AG09309 (cell line): ENCODE results near the gene DLG2.

Experiments
- DNase-seq: peaks from one replicate; pipeline ENCODE4 v3.0.0-alpha.2; 2010; ENCODE audit warnings: low read depth
- H3K4me3 ChIP-seq: 2 replicates; pipeline ENCODE4 v1.5.1; 2011; ENCODE audit warnings: mild to moderate bottlenecking, low read depth, low read length, moderate library complexity; ENCODE audit not compliant: control insufficient read depth
- TF ChIP-seq, protein P1 (sequence below): IDR thresholded peaks from 2 replicates; pipeline ENCODE4 v1.5.1; 2011; ENCODE audit warnings: mild to moderate bottlenecking, low read depth, low read length, inconsistent platforms; ENCODE audit not compliant: insufficient read depth, control insufficient read depth; ENCODE audit errors: missing control alignments

DLG2 gene

DNA sequence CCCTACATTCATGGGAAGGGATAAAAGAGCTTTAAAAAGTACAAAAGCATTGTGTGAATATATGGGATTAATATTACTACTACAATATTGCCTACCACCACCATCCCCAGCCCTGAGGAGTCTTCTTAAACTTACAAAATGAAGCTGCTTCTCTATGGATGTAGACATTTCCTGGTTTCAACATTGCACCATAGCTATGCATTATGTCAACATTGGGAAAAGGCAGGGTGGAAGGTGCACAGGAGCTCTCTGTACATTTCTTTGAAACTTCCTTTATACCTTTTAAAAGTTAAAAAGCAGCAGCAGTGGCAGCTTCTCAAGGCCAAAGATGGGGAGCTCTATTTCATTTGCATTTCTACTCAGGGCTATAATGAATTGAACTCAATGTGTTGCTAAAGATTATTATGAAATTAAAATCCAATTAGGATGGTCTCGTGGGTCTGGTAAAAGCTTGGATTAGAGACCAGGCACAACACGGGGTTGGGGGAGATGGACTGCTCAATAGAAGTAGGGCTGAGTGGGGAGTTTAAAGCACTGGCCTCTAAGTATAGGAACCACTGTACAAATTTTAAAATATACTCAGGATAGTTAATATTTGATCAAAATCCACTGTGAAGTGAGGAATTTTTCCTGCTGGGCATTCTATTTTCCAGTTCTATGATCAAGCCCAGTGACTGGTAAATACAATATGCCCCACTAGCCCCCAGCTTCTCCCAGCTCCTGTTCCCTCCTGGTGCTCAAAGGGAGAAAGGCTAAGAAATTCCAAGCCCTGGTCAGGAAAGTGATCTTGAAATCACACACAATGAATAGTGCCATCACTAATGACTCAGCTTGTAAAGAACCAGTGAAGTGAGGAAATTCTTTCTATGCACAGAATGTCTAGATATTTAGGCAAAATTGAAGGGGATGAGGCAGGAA is 1978.3 kb downstream of the DLG2 start:
- no peak for DNase-seq
- TF ChIP-seq, protein P1, sequence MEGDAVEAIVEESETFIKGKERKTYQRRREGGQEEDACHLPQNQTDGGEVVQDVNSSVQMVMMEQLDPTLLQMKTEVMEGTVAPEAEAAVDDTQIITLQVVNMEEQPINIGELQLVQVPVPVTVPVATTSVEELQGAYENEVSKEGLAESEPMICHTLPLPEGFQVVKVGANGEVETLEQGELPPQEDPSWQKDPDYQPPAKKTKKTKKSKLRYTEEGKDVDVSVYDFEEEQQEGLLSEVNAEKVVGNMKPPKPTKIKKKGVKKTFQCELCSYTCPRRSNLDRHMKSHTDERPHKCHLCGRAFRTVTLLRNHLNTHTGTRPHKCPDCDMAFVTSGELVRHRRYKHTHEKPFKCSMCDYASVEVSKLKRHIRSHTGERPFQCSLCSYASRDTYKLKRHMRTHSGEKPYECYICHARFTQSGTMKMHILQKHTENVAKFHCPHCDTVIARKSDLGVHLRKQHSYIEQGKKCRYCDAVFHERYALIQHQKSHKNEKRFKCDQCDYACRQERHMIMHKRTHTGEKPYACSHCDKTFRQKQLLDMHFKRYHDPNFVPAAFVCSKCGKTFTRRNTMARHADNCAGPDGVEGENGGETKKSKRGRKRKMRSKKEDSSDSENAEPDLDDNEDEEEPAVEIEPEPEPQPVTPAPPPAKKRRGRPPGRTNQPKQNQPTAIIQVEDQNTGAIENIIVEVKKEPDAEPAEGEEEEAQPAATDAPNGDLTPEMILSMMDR = no peak

GRCh38 chr11:83645561-83645960 is 1981.6 kb downstream of the DLG2 start:
- H3K4me3 ChIP-seq = no peak overlapping the region
- no peak for DNase-seq
- TF ChIP-seq, protein P1 = no peak

More for the DNA sequence above, 1978.3 kb downstream of the DLG2 start:
- no peak overlapping the region for H3K4me3 ChIP-seq

DNA sequence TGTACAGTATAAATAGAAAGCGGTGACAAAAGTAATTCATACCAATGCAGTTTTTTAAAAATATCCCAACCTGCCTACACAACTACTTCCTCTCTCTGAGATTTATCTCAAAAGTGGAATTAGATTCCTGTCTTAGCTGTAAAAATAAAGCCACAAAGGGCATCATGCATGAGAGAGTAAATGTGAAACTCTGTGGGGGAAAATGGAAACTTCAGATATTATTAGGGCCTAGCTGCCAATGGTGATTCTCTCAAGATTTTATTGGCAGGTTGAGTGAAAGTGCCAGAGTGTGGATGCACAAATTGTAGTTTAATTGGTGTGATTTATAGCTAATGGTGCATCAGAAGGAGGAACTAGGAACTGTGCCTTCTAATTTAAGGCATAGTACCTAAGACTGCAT is 1984.0 kb downstream of the DLG2 start:
- DNase-seq = no peak
- TF ChIP-seq, protein P1 = no peak
- H3K4me3 ChIP-seq = no peak overlapping the region

GRCh38 chr11:83642500-83642899 is 1984.6 kb downstream of the DLG2 start:
- no peak overlapping the region for H3K4me3 ChIP-seq
- TF ChIP-seq, protein P1 = no peak
- DNase-seq = no peak

- TF ChIP-seq, protein P1 = no peak
- DNase-seq = peak; percentile 64
- no peak overlapping the region for H3K4me3 ChIP-seq
Measured at GRCh38 chr11:83641511-83641910, 1985.6 kb downstream of the DLG2 start.

- TF ChIP-seq, protein P1 = no peak
- no peak overlapping the region for H3K4me3 ChIP-seq
- DNase-seq = no peak
Measured at GRCh38 chr11:83639995-83640758, 1987.0 kb downstream of the DLG2 start.
